SK-N-MC (cell line): ENCODE results near the gene PBX1.

Experiments used
- EZH2 ChIP-seq: fragments of 200-600 bp; sonication (generic); IDR thresholded peaks from one replicate; pipeline ENCODE4 v1.6.1; 2017; ENCODE audit warnings: antibody characterized with exemption
- POLR2AphosphoS5 ChIP-seq: IDR thresholded peaks from 2 replicates; pipeline ENCODE4 v1.6.1; 2012; ENCODE audit warnings: mild to moderate bottlenecking, low read depth, low read length, borderline replicate concordance

DNA sequence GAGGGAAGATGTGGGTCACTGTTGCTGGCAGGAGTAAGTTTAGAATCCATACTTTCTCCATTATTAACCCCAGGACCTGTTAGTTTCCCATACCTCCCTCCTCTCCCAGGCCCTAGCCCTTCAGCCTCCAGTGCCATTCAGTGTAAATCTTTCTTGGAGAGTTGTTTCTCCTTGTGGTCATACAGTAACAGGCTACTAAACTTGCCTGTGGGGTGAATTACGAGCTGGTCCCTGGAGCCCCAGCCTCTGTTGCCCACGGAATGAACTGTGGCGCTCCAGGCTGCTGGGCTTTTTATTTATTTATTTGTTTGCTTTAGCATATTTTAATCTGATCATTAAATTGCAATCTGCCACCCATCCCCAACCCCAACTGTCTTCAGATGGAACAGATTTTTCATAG lies 305.2 kb downstream of the PBX1 start:
- no peak for TF ChIP-seq POLR2AphosphoS5
- TF ChIP-seq EZH2: no peak
